HG03064 (cell line): ENCODE measurements around the gene ZIC3.
"Not testable (repeated sequence)": the region's sequence is repeated elsewhere in the genome, so short reads cannot be mapped to it uniquely, and the experiment has no call there.

Source experiments
- ATAC-seq: cut with Tn5 transposase; IDR thresholded peaks from one replicate; pipeline ENCODE4 v1.9.1; 2021; ENCODE audit warnings: low read depth; ENCODE audit not compliant: unreplicated experiment

ZIC3 gene

DNA sequence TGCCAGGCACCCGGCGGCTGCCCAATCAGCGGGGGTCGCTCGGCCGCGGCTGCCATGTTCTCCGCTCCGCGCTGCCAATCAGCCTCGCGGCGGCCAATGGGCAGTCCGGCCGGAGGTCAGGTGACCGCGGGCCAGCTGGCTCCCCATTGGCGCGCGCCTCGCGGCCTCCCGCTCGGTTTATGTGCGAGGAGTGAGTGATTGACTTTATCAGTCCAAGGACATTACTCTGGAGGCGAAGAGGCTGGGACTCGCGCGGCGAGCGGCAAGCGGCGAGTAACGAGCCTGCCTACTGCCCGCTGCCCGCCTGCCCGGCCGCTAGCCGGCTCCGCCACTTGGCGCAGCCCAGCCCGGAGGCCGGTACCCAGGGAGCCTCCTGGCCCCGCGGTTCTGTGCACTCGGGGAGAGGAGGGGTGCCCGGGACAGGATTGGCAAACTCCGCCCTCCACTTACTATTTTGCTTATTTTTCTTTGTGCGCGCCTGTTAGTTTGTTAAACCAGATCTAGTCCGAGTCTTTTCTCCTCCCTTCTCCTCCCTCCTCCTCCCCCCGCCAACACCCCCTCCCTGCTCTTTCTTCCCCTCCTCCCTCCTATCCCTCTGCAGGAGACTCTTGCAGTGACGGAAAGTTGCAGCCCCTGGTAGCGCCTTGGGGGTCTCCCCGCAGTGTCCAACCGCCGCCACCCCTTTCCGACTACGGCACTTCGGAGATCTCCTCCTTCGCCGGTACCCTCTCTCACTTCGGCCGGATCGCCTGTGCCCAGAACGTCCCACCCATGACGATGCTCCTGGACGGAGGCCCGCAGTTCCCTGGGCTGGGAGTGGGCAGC, at the start of gene ZIC3:
Gene ZIC3, plus strand, starts transcription at position 207 of the 825 bp plus-strand sequence. Its CDS starts 565 bp downstream, at position 772.
- ATAC-seq = no peak

DNA sequence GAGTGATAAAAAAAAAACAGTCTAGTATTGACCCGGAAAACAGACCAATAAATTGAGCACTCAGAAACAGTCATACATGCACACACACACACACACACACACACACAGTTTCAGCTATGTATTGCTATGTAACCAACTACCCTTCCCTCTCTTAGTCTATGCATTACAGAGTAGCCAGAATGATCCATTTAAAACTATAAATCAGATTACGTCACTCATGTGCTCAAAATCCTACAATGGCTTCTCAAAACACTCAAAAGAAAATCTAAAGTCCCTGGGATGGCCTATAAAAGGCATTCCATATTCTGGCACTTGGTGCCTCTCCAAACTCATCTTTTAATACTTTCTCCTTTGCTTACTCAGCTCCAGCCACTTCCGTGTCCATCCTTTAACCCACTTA, 46.5 kb upstream of the ZIC3 start:
- no peak for ATAC-seq

DNA sequence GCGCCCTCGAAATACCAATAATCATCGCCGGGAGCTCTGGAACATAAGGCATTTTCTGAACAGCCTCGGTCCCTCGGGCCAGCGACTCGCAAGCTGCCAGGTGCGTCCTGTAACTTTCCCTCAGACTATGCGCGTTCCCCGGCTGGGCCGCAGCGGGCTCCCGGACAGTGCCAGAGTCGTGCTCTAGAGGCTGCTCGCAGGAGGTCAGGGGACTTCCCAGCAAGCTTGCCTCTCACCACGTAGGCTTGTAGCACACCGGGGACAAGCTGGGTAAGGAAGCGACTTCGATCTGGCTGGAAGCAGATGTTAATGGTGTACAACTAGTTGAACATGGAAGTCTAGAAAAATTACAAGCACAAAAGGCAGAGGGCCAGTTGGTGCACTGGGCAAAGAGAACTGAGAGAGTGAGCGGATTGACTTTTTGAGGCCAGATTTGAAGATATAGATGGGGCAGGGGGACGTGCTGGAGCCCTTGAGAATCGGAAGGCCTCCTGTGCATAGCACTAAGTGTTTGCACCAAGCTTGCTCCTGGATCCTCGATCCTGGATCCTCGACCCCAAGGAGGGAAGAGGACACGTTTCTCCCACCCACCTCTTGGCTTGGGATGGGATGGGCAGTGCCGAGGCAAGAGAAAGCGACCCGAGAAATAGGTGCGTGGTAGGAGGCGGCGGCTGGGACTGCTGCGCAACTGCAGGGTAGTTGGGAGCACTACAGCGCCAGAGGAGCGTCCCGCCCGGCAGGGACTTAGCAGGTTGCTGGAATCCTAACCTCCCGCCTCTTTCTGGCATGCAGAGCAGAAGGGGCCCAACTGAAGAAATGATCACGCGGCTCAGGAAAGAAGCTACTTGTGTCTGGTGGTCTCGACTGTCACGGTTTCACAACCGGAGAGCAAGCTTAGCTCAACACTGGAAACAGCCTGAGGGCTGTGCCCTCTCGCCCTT, 19.9 kb upstream of the ZIC3 start:
- ATAC-seq = no peak

GRCh38 chrX:137547291-137547690, 18.6 kb upstream of the ZIC3 start:
- ATAC-seq = no peak

- ATAC-seq = no peak
Observed at GRCh38 chrX:137548261-137548660, 17.7 kb upstream of the ZIC3 start.

GRCh38 chrX:137549073-137549472, 16.9 kb upstream of the ZIC3 start:
- no peak for ATAC-seq

DNA sequence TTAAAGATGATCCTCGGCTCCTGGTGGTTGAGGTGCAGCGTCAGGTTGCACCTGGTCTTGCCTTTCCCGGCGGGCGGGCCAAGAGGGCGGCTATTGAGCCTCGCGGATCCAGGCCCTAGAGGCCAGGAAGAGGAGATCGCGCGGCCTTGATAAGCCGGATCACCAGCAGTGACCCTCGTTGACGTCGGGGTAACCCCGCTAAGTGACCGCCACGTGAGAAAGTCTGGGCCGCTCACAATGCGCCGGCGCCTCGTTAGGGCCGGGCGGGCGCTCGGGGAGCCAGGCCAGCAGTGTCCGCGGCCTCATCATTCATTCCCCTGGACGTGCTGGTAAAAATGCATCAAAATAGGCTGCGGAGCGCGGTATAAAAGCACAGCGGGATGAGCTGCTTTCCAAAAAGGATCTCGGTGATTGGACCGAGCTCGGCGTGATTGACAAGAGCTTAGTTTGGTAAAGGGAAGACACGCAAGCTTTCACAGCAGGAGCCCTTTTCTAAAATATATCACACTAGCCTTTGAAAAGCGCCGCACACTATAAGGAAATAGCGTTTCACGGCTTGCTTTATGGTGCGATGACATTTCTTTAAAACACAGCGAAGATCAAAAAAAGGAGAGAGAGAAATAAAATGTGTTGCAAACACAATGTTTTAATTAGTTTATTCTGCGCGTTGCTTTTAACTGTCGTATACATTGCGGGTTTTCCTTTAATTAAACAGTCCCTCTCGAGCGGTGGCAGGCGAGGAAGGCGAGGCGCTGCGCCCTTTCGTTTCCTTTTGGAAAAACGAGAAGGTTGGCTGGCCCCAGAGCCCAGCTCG, 15.9 kb upstream of the ZIC3 start:
- no peak for ATAC-seq

DNA sequence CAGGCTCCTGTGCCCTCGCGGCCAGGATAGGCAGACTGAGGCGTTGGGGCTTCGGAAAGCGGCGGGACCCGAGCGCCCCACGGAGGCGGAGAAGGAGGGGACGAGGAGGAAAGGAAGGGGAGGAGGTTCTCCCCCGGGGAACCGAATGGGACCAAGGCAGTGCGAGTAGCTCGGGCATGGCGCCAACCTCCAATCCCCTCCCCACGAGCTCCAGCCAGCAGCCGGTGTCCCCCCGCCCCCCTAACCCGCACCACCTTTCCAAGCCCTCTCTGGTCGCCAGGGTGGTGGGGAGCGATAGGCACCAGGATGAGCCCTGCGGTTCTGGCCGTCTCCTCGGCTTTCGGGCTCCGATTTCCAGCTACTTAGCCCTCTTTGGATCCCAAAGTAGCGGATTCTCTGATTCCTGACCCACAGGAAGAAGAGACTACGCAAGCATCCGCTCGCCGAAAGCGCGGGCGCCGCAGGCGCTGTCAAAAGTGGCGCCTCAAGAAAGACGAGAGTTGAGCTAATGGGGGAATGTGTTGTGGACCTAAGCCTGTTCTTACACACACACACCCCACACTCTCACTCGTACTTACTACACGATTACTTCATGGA, 15.2 kb upstream of the ZIC3 start:
- no peak for ATAC-seq

- ATAC-seq = not testable (repeated sequence)
Observed at GRCh38 chrX:137552098-137552497, 13.8 kb upstream of the ZIC3 start.

- ATAC-seq = no peak
Observed at GRCh38 chrX:137562096-137562495, 3.8 kb upstream of the ZIC3 start.

DNA sequence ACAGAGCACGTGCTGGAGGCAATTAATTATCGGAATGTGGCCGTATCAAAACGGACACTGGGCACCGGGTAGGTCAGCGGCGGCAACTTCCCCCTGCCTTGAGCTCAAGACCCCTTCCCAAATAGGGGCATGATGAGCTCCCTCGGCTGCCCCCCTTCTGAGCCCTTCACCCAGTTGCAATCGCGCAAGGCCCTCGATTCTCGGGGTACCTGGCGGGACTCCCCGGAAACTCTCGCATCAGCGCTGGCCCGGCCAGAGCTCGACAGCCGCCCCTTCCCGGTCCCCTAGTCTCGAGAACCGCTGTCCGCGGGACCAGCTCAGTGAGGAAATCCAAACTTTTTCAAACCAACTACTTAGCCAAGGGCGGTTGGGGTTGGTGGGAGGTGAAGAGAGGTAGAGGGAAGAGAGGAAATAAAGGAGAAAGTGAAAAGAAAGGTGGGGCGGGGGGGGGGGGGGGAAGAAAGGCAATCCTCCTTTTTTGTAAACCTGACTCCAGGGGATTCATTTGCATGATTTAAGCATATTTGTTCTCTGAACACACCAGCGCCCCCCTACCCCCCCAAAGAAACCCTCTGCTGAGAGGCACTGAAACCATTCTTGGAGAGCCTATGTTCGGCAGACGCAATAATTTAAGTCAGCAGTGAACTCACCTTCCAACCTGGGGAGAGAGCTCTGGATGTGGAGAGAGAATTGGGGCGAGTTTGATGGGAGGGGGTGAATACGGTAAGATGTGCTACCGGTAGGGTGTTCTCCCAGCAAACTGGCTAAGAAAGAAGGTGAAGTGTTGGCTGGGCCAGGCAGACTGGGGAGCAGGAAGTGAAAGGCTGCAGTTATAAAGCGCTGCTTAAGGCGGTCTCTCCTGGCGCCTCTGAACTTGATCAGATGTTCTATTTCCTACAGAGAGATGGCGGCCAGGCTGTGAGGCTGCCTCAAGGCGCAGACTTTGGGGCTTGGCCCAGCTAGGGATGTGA, 2.0 kb upstream of the ZIC3 start:
- no peak for ATAC-seq

GRCh38 chrX:137565318-137565904, 516 bp upstream of the ZIC3 start:
- ATAC-seq = no peak

GRCh38 chrX:137566746-137567679, 1.1 kb downstream of the ZIC3 start:
- ATAC-seq = no peak

DNA sequence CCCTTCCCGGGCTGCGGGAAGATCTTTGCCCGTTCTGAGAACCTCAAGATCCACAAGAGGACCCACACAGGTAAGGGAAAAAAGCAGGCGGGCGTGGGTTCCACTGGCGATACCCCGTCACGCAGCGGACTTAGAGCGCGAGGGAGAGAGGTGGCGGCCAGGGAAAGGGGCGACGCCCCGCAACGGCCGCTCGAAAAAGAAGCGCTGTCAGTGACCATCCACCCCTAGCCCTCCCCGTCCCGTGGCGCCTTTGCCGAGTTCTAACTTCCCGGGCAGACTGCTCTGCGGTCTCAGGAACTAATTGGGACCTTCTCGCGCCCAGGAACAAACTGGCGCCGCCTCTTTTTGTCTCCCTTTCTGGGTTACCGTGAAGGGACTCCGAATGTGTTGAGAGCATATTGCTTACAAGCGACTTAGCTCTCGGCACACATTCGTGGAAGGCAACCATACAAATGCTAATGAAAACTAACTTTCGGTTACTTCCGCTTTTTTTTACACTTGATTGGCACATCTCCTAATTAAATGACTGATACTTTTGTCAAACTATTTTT, 1.8 kb downstream of the ZIC3 start:
- ATAC-seq = no peak

- ATAC-seq = no peak
Observed at GRCh38 chrX:137568741-137569469, 3.0 kb downstream of the ZIC3 start.

GRCh38 chrX:137569470-137569891, 3.6 kb downstream of the ZIC3 start:
- ATAC-seq = no peak
